Sigmoid colon (tissue), 7 donors: ENCODE measurements around the gene EEF2. TPM values are rescaled to one million over a fixed set of nuclear protein-coding genes. Genes with fewer than 3 reads are reported as not detected.

Experiments
- DNase-seq: peaks from one replicate; pipeline ENCODE4 v3.0.0-alpha.2; 2019
- H3K27ac ChIP-seq, 4 donors: fragments of 200-600 bp; sonication (generic); one replicate each; pipeline ENCODE4 v1.5.1; 2016 to 2019; ENCODE audit warnings: mild to moderate bottlenecking in 1 of 4
- H3K27me3 ChIP-seq, 3 donors: fragments of 200-600 bp; sonication (generic); one replicate each; pipeline ENCODE4 v1.5.1; 2019; ENCODE audit warnings: mild to moderate bottlenecking in 1 of 3
- H3K36me3 ChIP-seq, 4 donors: fragments of 200-600 bp; sonication (generic); one replicate each; pipeline ENCODE4 v1.5.1; 2016 to 2019
- H3K4me1 ChIP-seq, 4 donors: fragments of 200-600 bp; sonication (generic); one replicate each; pipeline ENCODE4 v1.5.1; 2017 to 2019
- H3K4me3 ChIP-seq, 4 donors: fragments of 200-600 bp; sonication (generic); one replicate each; pipeline ENCODE4 v1.5.1; 2017 to 2019; ENCODE audit warnings: mild to moderate bottlenecking in 2 of 4, moderate library complexity in 1 of 4
- H3K9me3 ChIP-seq, 4 donors: fragments of 200-600 bp in 3 of 4; sonication (generic) in 3 of 4; one replicate each; pipeline versions ENCODE4 v1.5.1 to v1.6.1; 2013 to 2019
- CTCF ChIP-seq, 4 experiments: fragments of 450-650 bp in 3 of 4; fragments of 200-600 bp in 1 of 4; IDR thresholded peaks; one replicate each; pipeline ENCODE4 v1.5.1; 2016 to 2019; ENCODE audit warnings: antibody characterized with exemption in 4 of 4, mild to moderate bottlenecking in 3 of 4, moderate library complexity in 2 of 4
- EP300 ChIP-seq, 4 donors: sonication (generic); formaldehyde crosslinking; IDR thresholded peaks; one replicate each; pipeline ENCODE4 v1.6.1; 2017; ENCODE audit warnings: antibody characterized with exemption in 4 of 4
- POLR2A ChIP-seq, 2 donors: fragments of 450-650 bp; IDR thresholded peaks; one replicate each; pipeline ENCODE4 v1.6.1; 2016; ENCODE audit warnings: antibody characterized with exemption in 2 of 2, mild to moderate bottlenecking in 2 of 2, moderate library complexity in 2 of 2
- POLR2AphosphoS5 ChIP-seq, 4 donors: sonication (generic); formaldehyde crosslinking; IDR thresholded peaks; one replicate each; pipeline ENCODE4 v1.6.1; 2017; ENCODE audit warnings: antibody characterized with exemption in 4 of 4
- WGBS, 2 donors: extraction: QIAGEN DNeasy Blood & Tissue Kit; methylation state at CpG; one replicate each; pipeline ENCODE4 v1.1.7; 2013; 5-methylcytosine and 5-hydroxymethylcytosine counted together
- intact Hi-C: fragments of 100-400 bp; cut with DNase I; formaldehyde crosslinking; loops from one replicate; pipeline ENCODE4 v1.15.1; 2023
- polyA plus RNA-seq, 3 donors: library from polyadenylated mRNA; stranded (reverse); fragments of 200-250 nt; gene quantifications; one replicate each; pipeline ENCODE4 v1.2.3, GENCODE V29; 2013
- total RNA-seq, 4 donors: library from RNA; depleted of rRNA; stranded (reverse); fragments of >200 nt; gene quantifications; one replicate each; pipeline ENCODE4 v1.1.0, GENCODE V29; 2016
- donor health status: healthy with polysubstance abuse.
- donor health status: Bipolar disorder and iron deficiency.
- donor health status: healthy.

The EEF2 gene
- total and polyA plus RNA-seq, 7 donors = 906 to 2,448 (median 1,842) TPM

- Histone ChIP-seq H3K27ac (no peak overlapping the region), H3K4me3 (no peak overlapping the region), H3K9me3 (no peaks in the 10 kb centered on the region), H3K27me3 (no peaks in the 10 kb centered on the region), H3K4me1 (peaks cover 0 to 7% (median 2%) of the 10 kb centered on the region in 4 donors), H3K36me3 (peaks cover 39 to 98% (median 47%) of the 10 kb centered on the region in 4 donors)
- 82 to 89% methylated on average over 11 of the region's 11 CpGs for WGBS, 2 donors
- no peak for DNase-seq
- TF ChIP-seq POLR2A (IDR thresholded peaks at IDR 0.05) = no peak
- TF ChIP-seq POLR2AphosphoS5 (IDR thresholded peaks at IDR 0.05) = no peak
- no peak for TF ChIP-seq CTCF (IDR thresholded peaks at IDR 0.05)
- no peak for TF ChIP-seq EP300 (IDR thresholded peaks at IDR 0.05)
- intact Hi-C loops = no loop called here
Observed at GRCh38 chr19:4031420-4031819, 46.2 kb upstream of the EEF2 start.

GRCh38 chr19:4030981-4031380, 45.7 kb upstream of the EEF2 start:
- 83 to 90% methylated on average over 9 of the region's 9 CpGs for WGBS, 2 donors
- H3K36me3 ChIP-seq = peaks cover 39 to 97% (median 47%) of the 10 kb centered on the region in 4 donors
- H3K27ac ChIP-seq = no peak overlapping the region

GRCh38 chr19:4030552-4030951, 45.3 kb upstream of the EEF2 start:
- Histone ChIP-seq H3K4me3 (no peak overlapping the region), H3K27ac (no peak overlapping the region), H3K4me1 (peaks cover 0 to 7% (median 2%) of the 10 kb centered on the region in 4 donors), H3K9me3 (no peaks in the 10 kb centered on the region), H3K27me3 (no peaks in the 10 kb centered on the region), H3K36me3 (peaks cover 39 to 97% (median 47%) of the 10 kb centered on the region in 4 donors)
- DNase-seq = no peak
- no peak for TF ChIP-seq EP300 (IDR thresholded peaks at IDR 0.05)
- TF ChIP-seq CTCF (IDR thresholded peaks at IDR 0.05) = no peak
- TF ChIP-seq POLR2AphosphoS5 (IDR thresholded peaks at IDR 0.05) = no peak
- TF ChIP-seq POLR2A (IDR thresholded peaks at IDR 0.05) = no peak
- intact Hi-C loops = no loop called here
- 96 to 98% methylated on average over 6 of the region's 6 CpGs for WGBS, 2 donors

More at GRCh38 chr19:4030981-4031380, 45.7 kb upstream of the EEF2 start:
- TF ChIP-seq POLR2A (IDR thresholded peaks at IDR 0.05) = no peak
- TF ChIP-seq CTCF (IDR thresholded peaks at IDR 0.05) = no peak
- no peak for TF ChIP-seq EP300 (IDR thresholded peaks at IDR 0.05)
- no peak for TF ChIP-seq POLR2AphosphoS5 (IDR thresholded peaks at IDR 0.05)
- intact Hi-C loops = no loop called here
- Histone ChIP-seq H3K4me1 (peaks cover 0 to 7% (median 2%) of the 10 kb centered on the region in 4 donors), H3K27me3 (no peaks in the 10 kb centered on the region), H3K9me3 (no peaks in the 10 kb centered on the region), H3K4me3 (no peak overlapping the region)
- no peak for DNase-seq

GRCh38 chr19:4029247-4029614, 44.0 kb upstream of the EEF2 start:
- TF ChIP-seq CTCF (IDR thresholded peaks at IDR 0.05) (no peak), POLR2AphosphoS5 (IDR thresholded peaks at IDR 0.05) (no peak), EP300 (IDR thresholded peaks at IDR 0.05) (no peak), POLR2A (IDR thresholded peaks at IDR 0.05) (no peak)
- Histone ChIP-seq H3K27ac (no peak overlapping the region), H3K9me3 (no peaks in the 10 kb centered on the region), H3K27me3 (no peaks in the 10 kb centered on the region), H3K36me3 (peaks cover 38 to 97% (median 47%) of the 10 kb centered on the region in 4 donors), H3K4me3 (no peak overlapping the region), H3K4me1 (peaks cover 0 to 7% (median 2%) of the 10 kb centered on the region in 4 donors)
- intact Hi-C loops = no loop called here
- 95% methylated on average over 18 of the region's 18 CpGs for WGBS, 2 donors
- DNase-seq = no peak
